GM23338 (cell line): ENCODE results near the gene LOXHD1. TPM values are rescaled to one million over a fixed set of nuclear protein-coding genes. Genes with fewer than 3 reads are reported as not detected.

ENCODE experiments used
- ATAC-seq: fragments of 200-7000 bp; cut with Tn5 transposase; 3 replicates; pipeline ENCODE4 v1.9.1; 2020
- DNase-seq: peaks from one replicate; pipeline ENCODE4 v3.0.0-alpha.2; 2015; ENCODE audit warnings: low spot score
- H2AFZ ChIP-seq: fragments of 200-600 bp; sonication (generic); 2 replicates; pipeline ENCODE4 v1.8.0; 2016; ENCODE audit warnings: antibody characterized with exemption, mild to moderate bottlenecking, moderate library complexity
- H3F3A ChIP-seq: fragments of 200-600 bp; sonication (generic); replicated peaks from 2 replicates; pipeline ENCODE4 v1.8.0; 2017; ENCODE audit warnings: antibody characterized with exemption, mixed run types, low read depth
- H3K27ac ChIP-seq: fragments of 200-600 bp; sonication (generic); 2 replicates; pipeline ENCODE4 v1.6.1; 2016; ENCODE audit warnings: low read depth
- H3K27me3 ChIP-seq: fragments of 200-600 bp; sonication (generic); 2 replicates; pipeline ENCODE4 v1.8.0; 2016; ENCODE audit warnings: mild to moderate bottlenecking, mixed run types, moderate library complexity; ENCODE audit not compliant: insufficient read depth
- H3K36me3 ChIP-seq: fragments of 200-600 bp; sonication (generic); 2 replicates; pipeline ENCODE4 v1.8.0; 2016; ENCODE audit warnings: mild to moderate bottlenecking; ENCODE audit not compliant: insufficient read depth
- H3K4me1 ChIP-seq: fragments of 200-600 bp; sonication (generic); 2 replicates; pipeline ENCODE4 v1.8.0; 2016; ENCODE audit warnings: mild to moderate bottlenecking, moderate library complexity; ENCODE audit not compliant: insufficient read depth
- H3K4me2 ChIP-seq: fragments of 200-600 bp; sonication (generic); 2 replicates; pipeline ENCODE4 v1.7.1; 2017; ENCODE audit warnings: mixed run types
- H3K4me3 ChIP-seq: fragments of 200-600 bp; sonication (generic); 2 replicates; pipeline ENCODE4 v1.6.1; 2016; ENCODE audit warnings: mixed run types
- H3K79me2 ChIP-seq: fragments of 200-600 bp; sonication (generic); replicated peaks from 2 replicates; pipeline ENCODE4 v1.8.0; 2017; ENCODE audit warnings: mild to moderate bottlenecking; ENCODE audit not compliant: insufficient read depth
- H3K9me2 ChIP-seq: fragments of 200-600 bp; sonication (generic); 2 replicates; pipeline ENCODE4 v1.8.0; 2017; ENCODE audit not compliant: insufficient read depth
- H4K20me1 ChIP-seq: fragments of 200-600 bp; sonication (generic); replicated peaks from 2 replicates; pipeline ENCODE4 v1.8.0; 2017; ENCODE audit warnings: mild to moderate bottlenecking; ENCODE audit not compliant: insufficient read depth
- H3K27ac Mint-ChIP-seq: 2 replicates; pipeline ENCODE4 v1.8.0; 2020; ENCODE audit warnings: inconsistent platforms, mild to moderate bottlenecking, moderate library complexity, mixed read lengths
- H3K27me3 Mint-ChIP-seq: 3 replicates; pipeline ENCODE4 v1.8.0; 2022; ENCODE audit warnings: low read depth, mild to moderate bottlenecking, moderate library complexity, mixed read lengths, inconsistent platforms; ENCODE audit not compliant: insufficient read depth, poor library complexity
- H3K36me3 Mint-ChIP-seq: 3 replicates; pipeline ENCODE4 v1.8.0; 2021; ENCODE audit warnings: low read depth, mild to moderate bottlenecking, inconsistent platforms, moderate library complexity, mixed read lengths
- H3K4me1 Mint-ChIP-seq: 3 replicates; pipeline ENCODE4 v1.8.0; 2020; ENCODE audit warnings: mild to moderate bottlenecking, inconsistent platforms, mixed read lengths
- H3K4me3 Mint-ChIP-seq: 3 replicates; pipeline ENCODE4 v1.8.0; 2021; ENCODE audit warnings: moderate library complexity, mild to moderate bottlenecking, inconsistent platforms, mixed read lengths
- H3K9me3 Mint-ChIP-seq: 3 replicates; pipeline ENCODE4 v1.8.0; 2020; ENCODE audit warnings: moderate library complexity, mild to moderate bottlenecking, inconsistent platforms, mixed read lengths
- CREB1 ChIP-seq: fragments of 250-450 bp; sonication (Bioruptor Pico); IDR thresholded peaks from 2 replicates; pipeline ENCODE4 v1.5.0; 2020; ENCODE audit warnings: low read depth, mild to moderate bottlenecking, moderate library complexity
- EZH2 ChIP-seq: fragments of 200-600 bp; sonication (generic); IDR thresholded peaks from one replicate; pipeline ENCODE4 v1.8.0; 2017; ENCODE audit warnings: antibody characterized with exemption, mild to moderate bottlenecking, low read depth; ENCODE audit not compliant: unreplicated experiment
- EZH2phosphoT487 ChIP-seq: fragments of 200-600 bp; sonication (generic); IDR thresholded peaks from one replicate; pipeline ENCODE4 v1.8.1; 2018; ENCODE audit warnings: antibody characterized with exemption; ENCODE audit not compliant: unreplicated experiment
- JUNB ChIP-seq: IDR thresholded peaks from one replicate; pipeline ENCODE4 v1.6.1; 2016; ENCODE audit warnings: antibody characterized with exemption; ENCODE audit not compliant: unreplicated experiment
- NANOG ChIP-seq: IDR thresholded peaks from 2 replicates; pipeline ENCODE4 v1.6.1; 2016; ENCODE audit warnings: antibody characterized with exemption, borderline replicate concordance
- POLR2AphosphoS5 ChIP-seq: IDR thresholded peaks from 2 replicates; pipeline ENCODE4 v1.6.1; 2016; ENCODE audit warnings: antibody characterized with exemption, low read depth
- ZNF114 ChIP-seq: fragments of 250-450 bp; sonication (Bioruptor Pico); IDR thresholded peaks from 2 replicates; pipeline ENCODE4 v1.5.0; 2020; ENCODE audit warnings: mild to moderate bottlenecking, moderate library complexity
- ZNF331 ChIP-seq: fragments of 250-450 bp; sonication (Bioruptor Pico); IDR thresholded peaks from 2 replicates; pipeline ENCODE4 v1.5.0; 2020; ENCODE audit warnings: low read depth, mild to moderate bottlenecking, moderate library complexity
- polyA plus RNA-seq: library from polyadenylated mRNA; unstranded; fragments of >200 nt; fragmentation: Nextera tagmentation; extraction: Ambion mirVana; gene quantifications from 2 replicates; pipeline ENCODE4 v1.2.1, GENCODE V29; 2016
- total RNA-seq: library from RNA; depleted of rRNA; stranded (reverse); fragments of >200 nt; shearing (Covaris generic); gene quantifications from 2 replicates; pipeline ENCODE4 v1.2.3, GENCODE V29; 2014
- TF ChIP-seq, protein P1 (sequence below): IDR thresholded peaks from one replicate; pipeline ENCODE4 v1.6.1; 2018; ENCODE audit warnings: antibody characterized with exemption; ENCODE audit not compliant: unreplicated experiment
- TF ChIP-seq, protein P2 (sequence below): IDR thresholded peaks from 2 replicates; pipeline ENCODE4 v1.6.1; 2016; ENCODE audit warnings: antibody characterized with exemption
- TF ChIP-seq, protein P3 (sequence below), 2 experiments: fragments of 200-600 bp in 1 of 2; sonication (generic) in 1 of 2; conservative IDR thresholded peaks; 2 replicates each; pipeline versions ENCODE4 v1.5.1 to v1.6.1; 2016 to 2017; ENCODE audit warnings: antibody characterized with exemption in 2 of 2, low read depth in 2 of 2, mild to moderate bottlenecking in 2 of 2, moderate library complexity in 1 of 2

Gene LOXHD1
- total and polyA plus RNA-seq, 2 experiments from 2014 or later, result 0.17 TPM; not detected in 1

DNA sequence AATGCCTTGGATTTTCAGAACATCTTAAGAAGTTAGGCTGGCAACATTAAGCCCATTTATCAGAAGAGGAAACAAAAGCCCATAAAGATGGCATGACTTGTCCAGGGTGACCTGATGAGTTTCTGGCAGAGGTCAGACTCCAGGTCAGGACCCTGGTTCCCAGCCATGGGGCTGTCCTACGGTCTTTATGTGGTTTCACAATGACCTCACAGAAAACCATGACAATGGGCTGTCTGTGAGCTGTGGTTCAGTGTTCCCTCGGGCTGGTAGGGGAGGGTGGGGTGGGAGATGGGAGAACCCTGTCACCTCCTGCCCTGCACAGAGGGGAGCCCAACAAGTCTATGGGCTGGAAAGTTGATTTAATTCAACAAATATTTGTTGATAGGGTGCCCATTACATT is 101.8 kb downstream of the LOXHD1 start (continued):
- TF ChIP-seq, protein P1, sequence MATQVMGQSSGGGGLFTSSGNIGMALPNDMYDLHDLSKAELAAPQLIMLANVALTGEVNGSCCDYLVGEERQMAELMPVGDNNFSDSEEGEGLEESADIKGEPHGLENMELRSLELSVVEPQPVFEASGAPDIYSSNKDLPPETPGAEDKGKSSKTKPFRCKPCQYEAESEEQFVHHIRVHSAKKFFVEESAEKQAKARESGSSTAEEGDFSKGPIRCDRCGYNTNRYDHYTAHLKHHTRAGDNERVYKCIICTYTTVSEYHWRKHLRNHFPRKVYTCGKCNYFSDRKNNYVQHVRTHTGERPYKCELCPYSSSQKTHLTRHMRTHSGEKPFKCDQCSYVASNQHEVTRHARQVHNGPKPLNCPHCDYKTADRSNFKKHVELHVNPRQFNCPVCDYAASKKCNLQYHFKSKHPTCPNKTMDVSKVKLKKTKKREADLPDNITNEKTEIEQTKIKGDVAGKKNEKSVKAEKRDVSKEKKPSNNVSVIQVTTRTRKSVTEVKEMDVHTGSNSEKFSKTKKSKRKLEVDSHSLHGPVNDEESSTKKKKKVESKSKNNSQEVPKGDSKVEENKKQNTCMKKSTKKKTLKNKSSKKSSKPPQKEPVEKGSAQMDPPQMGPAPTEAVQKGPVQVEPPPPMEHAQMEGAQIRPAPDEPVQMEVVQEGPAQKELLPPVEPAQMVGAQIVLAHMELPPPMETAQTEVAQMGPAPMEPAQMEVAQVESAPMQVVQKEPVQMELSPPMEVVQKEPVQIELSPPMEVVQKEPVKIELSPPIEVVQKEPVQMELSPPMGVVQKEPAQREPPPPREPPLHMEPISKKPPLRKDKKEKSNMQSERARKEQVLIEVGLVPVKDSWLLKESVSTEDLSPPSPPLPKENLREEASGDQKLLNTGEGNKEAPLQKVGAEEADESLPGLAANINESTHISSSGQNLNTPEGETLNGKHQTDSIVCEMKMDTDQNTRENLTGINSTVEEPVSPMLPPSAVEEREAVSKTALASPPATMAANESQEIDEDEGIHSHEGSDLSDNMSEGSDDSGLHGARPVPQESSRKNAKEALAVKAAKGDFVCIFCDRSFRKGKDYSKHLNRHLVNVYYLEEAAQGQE, result no peak
- TF ChIP-seq EZH2phosphoT487 (no peak), CREB1 (CRISPR knock-in tag) (no peak), EZH2 (no peak), ZNF114 (CRISPR knock-in tag) (no peak), NANOG (no peak)
- TF ChIP-seq, protein P2, sequence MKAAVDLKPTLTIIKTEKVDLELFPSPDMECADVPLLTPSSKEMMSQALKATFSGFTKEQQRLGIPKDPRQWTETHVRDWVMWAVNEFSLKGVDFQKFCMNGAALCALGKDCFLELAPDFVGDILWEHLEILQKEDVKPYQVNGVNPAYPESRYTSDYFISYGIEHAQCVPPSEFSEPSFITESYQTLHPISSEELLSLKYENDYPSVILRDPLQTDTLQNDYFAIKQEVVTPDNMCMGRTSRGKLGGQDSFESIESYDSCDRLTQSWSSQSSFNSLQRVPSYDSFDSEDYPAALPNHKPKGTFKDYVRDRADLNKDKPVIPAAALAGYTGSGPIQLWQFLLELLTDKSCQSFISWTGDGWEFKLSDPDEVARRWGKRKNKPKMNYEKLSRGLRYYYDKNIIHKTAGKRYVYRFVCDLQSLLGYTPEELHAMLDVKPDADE, result no peak

DNA sequence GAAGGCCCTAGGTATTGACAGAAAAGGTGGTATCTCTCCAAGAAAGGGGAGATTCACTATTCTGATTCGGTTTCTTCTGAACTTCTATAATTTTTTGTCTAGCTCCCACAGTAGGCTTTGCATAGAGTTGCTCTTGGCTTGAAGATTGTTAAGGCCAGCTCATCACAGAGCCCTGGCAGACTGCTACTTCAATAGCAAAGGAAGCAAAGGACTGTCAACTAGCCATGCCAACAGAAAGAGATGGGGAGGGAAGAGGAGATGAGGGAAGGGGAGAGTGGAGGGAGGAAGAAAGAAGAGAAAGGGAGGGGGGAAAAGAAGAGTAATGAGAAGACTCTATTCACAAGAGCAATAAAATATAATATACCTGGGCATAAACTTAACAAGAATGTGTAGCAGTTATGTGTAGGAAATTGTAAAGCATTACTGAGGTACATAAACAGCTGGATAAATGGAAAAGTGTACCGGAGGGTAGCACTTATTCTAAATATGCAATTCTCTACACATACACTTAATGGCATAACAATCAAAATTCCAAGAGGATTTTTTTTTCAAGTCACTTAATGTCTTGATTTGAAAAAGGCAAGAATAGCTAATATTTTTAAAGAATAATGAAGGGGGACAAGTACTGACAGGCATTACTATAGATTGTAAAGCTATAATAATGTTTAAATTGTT is 102.5 kb downstream of the LOXHD1 start:
- H3K79me2 ChIP-seq, result no peaks in the 10 kb centered on the region
- H3K36me3 ChIP-seq, result no peaks in the 10 kb centered on the region
- H2AFZ ChIP-seq, result no peak overlapping the region
- no peaks in the 10 kb centered on the region for H3K9me2 ChIP-seq
- Mint-ChIP-seq H3K27me3 (no peaks in the 10 kb centered on the region), H3K27ac (no peak overlapping the region), H3K9me3 (no peaks in the 10 kb centered on the region; the same call in 2 of the 3 replicates), H3K4me1 (no peaks in the 10 kb centered on the region), H3K36me3 (no peaks in the 10 kb centered on the region), H3K4me3 (no peak overlapping the region)
- no peaks in the 10 kb centered on the region for H4K20me1 ChIP-seq
- H3K4me3 ChIP-seq, result no peak overlapping the region
- H3K4me2 ChIP-seq, result no peak overlapping the region
- H3F3A ChIP-seq, result no peaks in the 10 kb centered on the region
- H3K27ac ChIP-seq, result no peak overlapping the region
- no peaks in the 10 kb centered on the region for H3K4me1 ChIP-seq
- DNase-seq (no peak), ATAC-seq (no peak)
- H3K27me3 ChIP-seq, result no peaks in the 10 kb centered on the region
- TF ChIP-seq, protein P1, result no peak
- TF ChIP-seq, protein P2, result no peak
- TF ChIP-seq EZH2 (no peak), ZNF114 (CRISPR knock-in tag) (no peak), EZH2phosphoT487 (no peak), NANOG (no peak), CREB1 (CRISPR knock-in tag) (no peak), JUNB (no peak), POLR2AphosphoS5 (no peak), ZNF331 (CRISPR knock-in tag) (no peak)
- TF ChIP-seq, protein P3, sequence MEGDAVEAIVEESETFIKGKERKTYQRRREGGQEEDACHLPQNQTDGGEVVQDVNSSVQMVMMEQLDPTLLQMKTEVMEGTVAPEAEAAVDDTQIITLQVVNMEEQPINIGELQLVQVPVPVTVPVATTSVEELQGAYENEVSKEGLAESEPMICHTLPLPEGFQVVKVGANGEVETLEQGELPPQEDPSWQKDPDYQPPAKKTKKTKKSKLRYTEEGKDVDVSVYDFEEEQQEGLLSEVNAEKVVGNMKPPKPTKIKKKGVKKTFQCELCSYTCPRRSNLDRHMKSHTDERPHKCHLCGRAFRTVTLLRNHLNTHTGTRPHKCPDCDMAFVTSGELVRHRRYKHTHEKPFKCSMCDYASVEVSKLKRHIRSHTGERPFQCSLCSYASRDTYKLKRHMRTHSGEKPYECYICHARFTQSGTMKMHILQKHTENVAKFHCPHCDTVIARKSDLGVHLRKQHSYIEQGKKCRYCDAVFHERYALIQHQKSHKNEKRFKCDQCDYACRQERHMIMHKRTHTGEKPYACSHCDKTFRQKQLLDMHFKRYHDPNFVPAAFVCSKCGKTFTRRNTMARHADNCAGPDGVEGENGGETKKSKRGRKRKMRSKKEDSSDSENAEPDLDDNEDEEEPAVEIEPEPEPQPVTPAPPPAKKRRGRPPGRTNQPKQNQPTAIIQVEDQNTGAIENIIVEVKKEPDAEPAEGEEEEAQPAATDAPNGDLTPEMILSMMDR (conservative IDR thresholded peaks at IDR 0.05; ENCODE audit: low read depth in 2 of 2), result no peak
